GM12878 (cell line): Measurements from ENCODE around the gene ASF1B. TPM values are rescaled to one million over a fixed set of nuclear protein-coding genes. Genes with fewer than 3 reads are reported as not detected.

Experiments
- BCLAF1 ChIP-seq: fragments of 450-650 bp; IDR thresholded peaks from 2 replicates; pipeline ENCODE4 v1.6.1; 2017; ENCODE audit warnings: antibody characterized with exemption, mild to moderate bottlenecking, moderate library complexity
- BRCA1 ChIP-seq: IDR thresholded peaks from 2 replicates; pipeline ENCODE4 v1.6.1; 2011; ENCODE audit warnings: low read depth, low read length, improper control_type of control experiment
- ETV6 ChIP-seq, 2 experiments: fragments of 450-650 bp in 1 of 2; IDR thresholded peaks in 1 of 2; conservative IDR thresholded peaks in 1 of 2; 2 replicates each; pipeline ENCODE4 v1.6.1; 2014; ENCODE audit warnings: antibody characterized with exemption in 1 of 2, borderline replicate concordance in 1 of 2, low read depth in 1 of 2, mild to moderate bottlenecking in 1 of 2, moderate library complexity in 1 of 2
- EZH2 ChIP-seq: IDR thresholded peaks from 2 replicates; pipeline ENCODE4 v1.6.1; 2012; ENCODE audit warnings: low read depth, mild to moderate bottlenecking, control low read depth, inconsistent platforms, low read length, borderline replicate concordance; ENCODE audit not compliant: control insufficient read depth
- SPI1 ChIP-seq: IDR thresholded peaks from 2 replicates; pipeline ENCODE4 v1.6.1; 2011; ENCODE audit warnings: low read depth, mild to moderate bottlenecking, low read length, moderate library complexity, borderline replicate concordance; ENCODE audit not compliant: insufficient read depth
- ZBTB11 ChIP-seq: fragments of 450-650 bp; formaldehyde crosslinking; IDR thresholded peaks from 2 replicates; pipeline ENCODE4 v1.5.0; 2022; ENCODE audit warnings: mild to moderate bottlenecking, missing genetic modification characterization
- ZNF384 ChIP-seq: IDR thresholded peaks from 2 replicates; pipeline ENCODE4 v1.6.1; 2012; ENCODE audit warnings: low read depth, mild to moderate bottlenecking, low read length, improper control_type of control experiment, borderline replicate concordance
- ZNF592 ChIP-seq: fragments of 450-650 bp; IDR thresholded peaks from 2 replicates; pipeline ENCODE4 v1.6.1; 2017; ENCODE audit warnings: mild to moderate bottlenecking, moderate library complexity
- ZZZ3 ChIP-seq: IDR thresholded peaks from 2 replicates; pipeline ENCODE4 v1.6.1; 2011; ENCODE audit warnings: low read depth; ENCODE audit not compliant: control insufficient read depth, insufficient read length
- polyA plus RNA-seq, 11 experiments: library from polyadenylated mRNA; depleted of rRNA in 4 of 11; unstranded in 6 of 11; stranded (reverse) in 5 of 11; fragments of >200 nt; fragmentation: Nextera tagmentation in 4 of 11; fragmentation: Illumina TruSeq in 1 of 11; extraction: Ambion mirVana in 4 of 11; extraction: Trizol in 1 of 11; gene quantifications; 1 replicate in 1 of 11; 2 replicates in 10 of 11; pipeline versions ENCODE4 v1.2.1 to v1.2.3, GENCODE V29; 2011 to 2016; ENCODE audit warnings: inconsistent platforms in 2 of 11, missing spikeins in 2 of 11, low read depth in 1 of 11
- total RNA-seq, 4 experiments: library from RNA; depleted of rRNA in 3 of 4; stranded (reverse); fragments of >200 nt in 3 of 4; fragmentation: Illumina TruSeq in 1 of 4; extraction: Trizol in 1 of 4; gene quantifications; 2 replicates each; pipeline versions ENCODE4 v1.2.1 to v1.2.3, GENCODE V29; 2013 to 2021

Gene ASF1B
- total and polyA plus RNA-seq, 10 of the 15 experiments (the other 5 are each of a cell fraction or from before 2014, with no cell fraction given), result 10.4 to 217 (median 90.2) TPM

- TF ChIP-seq ZBTB11, result no peak
- TF ChIP-seq ZZZ3, result no peak
- no peak for TF ChIP-seq ETV6 (conservative IDR thresholded peaks at IDR 0.05 in 1 of 2, IDR thresholded peaks at IDR 0.05 in 1 of 2; ENCODE audit: borderline replicate concordance in 1 of 2, low read depth in 1 of 2)
- TF ChIP-seq EZH2, result no peak
- no peak for TF ChIP-seq SPI1
- TF ChIP-seq ZNF384, result no peak
- TF ChIP-seq BCLAF1, result no peak
- no peak for TF ChIP-seq ZNF592
- TF ChIP-seq BRCA1, result no peak
- TF ChIP-seq, all 136 proteins: peak for 25
Measured at GRCh38 chr19:14118165-14119051, 18.0 kb downstream of the ASF1B start (continued).
